ENCODE results near the gene ZNF354C.

GRCh38 chr5:179079165-179079987, 19.2 kb downstream of the ZNF354C start:
- TF ChIP-seq, protein P1, sequence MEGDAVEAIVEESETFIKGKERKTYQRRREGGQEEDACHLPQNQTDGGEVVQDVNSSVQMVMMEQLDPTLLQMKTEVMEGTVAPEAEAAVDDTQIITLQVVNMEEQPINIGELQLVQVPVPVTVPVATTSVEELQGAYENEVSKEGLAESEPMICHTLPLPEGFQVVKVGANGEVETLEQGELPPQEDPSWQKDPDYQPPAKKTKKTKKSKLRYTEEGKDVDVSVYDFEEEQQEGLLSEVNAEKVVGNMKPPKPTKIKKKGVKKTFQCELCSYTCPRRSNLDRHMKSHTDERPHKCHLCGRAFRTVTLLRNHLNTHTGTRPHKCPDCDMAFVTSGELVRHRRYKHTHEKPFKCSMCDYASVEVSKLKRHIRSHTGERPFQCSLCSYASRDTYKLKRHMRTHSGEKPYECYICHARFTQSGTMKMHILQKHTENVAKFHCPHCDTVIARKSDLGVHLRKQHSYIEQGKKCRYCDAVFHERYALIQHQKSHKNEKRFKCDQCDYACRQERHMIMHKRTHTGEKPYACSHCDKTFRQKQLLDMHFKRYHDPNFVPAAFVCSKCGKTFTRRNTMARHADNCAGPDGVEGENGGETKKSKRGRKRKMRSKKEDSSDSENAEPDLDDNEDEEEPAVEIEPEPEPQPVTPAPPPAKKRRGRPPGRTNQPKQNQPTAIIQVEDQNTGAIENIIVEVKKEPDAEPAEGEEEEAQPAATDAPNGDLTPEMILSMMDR (IDR thresholded peaks at IDR 0.05) = no peak
- no peak for TF ChIP-seq POLR2AphosphoS5 (IDR thresholded peaks at IDR 0.05)
- no peak for TF ChIP-seq POLR2A (IDR thresholded peaks at IDR 0.05)

Measured in breast epithelium (tissue), 3 donors.